ENCODE measurements around the gene PTS.
A peak's percentile ranks its signal among the peaks of the same experiment; 100 is the strongest.

PTS gene

DNA sequence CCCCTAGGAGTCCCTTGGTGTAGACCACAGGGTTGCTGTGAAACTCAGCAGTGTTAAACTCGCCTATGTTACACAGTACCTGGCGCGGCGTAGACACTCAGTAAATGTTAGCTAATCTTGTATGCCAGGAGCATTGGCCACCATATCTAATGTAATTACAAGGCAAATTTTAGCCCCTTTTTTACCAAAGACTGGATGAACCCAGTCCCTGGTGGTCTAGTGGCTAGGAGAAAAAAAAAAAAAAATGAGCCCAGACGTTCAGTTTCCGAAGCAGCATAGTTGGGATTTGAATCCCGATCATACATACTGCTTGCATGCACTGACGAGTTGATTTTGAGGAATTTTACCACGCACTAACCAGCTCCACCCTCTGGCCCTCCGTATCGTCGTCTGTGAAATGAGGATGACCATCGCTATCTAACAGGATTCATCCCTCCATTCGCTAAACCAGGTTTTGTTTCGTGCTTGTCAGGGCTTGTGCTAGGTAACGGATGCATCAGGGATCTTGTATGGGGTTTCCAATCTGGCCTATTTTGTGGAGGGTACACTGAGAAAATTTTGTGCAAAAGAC, 688 bp downstream of the PTS start:
- Histone ChIP-seq H3K9me3 (no peaks in the 10 kb centered on the region), H3K36me3 (replicated peaks) (peaks cover 4% of the 10 kb centered on the region), H3K4me1 (peaks cover 8% of the 10 kb centered on the region; the same call in 1 of the 2 replicates), H3K4me3 (peak overlapping the region; percentile 68), H3K27me3 (ENCODE audit: low read depth) (no peaks in the 10 kb centered on the region; the same call in 1 of the 2 replicates)
- in situ Hi-C loops (cut with MboI; ENCODE audit: low sequenced_read_pairs): loop anchor here (10.0 kb wide), 1 partner anchor 1058 kb away; no protein-coding TSS in a partner anchor
- DNase-seq (ENCODE audit: low spot score in 2 of 2): no peak

DNA sequence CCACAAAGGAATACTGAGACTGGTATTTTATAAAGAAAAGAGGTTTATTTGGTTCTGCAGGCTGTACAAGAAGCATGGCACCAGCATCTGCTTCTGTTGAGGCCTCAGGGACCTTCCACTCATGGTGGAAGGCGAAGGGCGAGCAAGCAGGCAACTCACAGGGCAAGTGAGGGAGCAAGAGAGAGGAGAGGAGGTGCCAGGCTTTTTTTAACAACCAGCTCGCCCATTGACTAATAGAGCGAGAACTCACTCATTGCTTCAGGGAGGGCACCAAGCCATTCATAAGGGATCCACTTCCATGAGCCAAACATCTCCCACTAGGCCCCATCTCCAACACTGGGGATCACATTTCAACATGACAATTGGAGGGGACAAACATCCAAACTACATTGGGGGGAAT, 1.2 kb downstream of the PTS start:
- in situ Hi-C loops (cut with MboI; ENCODE audit: low sequenced_read_pairs): loop anchor here (10.0 kb wide), 1 partner anchor 1057 kb away; no protein-coding TSS in a partner anchor
- peaks cover 4% of the 10 kb centered on the region for H3K36me3 ChIP-seq (replicated peaks)

DNA sequence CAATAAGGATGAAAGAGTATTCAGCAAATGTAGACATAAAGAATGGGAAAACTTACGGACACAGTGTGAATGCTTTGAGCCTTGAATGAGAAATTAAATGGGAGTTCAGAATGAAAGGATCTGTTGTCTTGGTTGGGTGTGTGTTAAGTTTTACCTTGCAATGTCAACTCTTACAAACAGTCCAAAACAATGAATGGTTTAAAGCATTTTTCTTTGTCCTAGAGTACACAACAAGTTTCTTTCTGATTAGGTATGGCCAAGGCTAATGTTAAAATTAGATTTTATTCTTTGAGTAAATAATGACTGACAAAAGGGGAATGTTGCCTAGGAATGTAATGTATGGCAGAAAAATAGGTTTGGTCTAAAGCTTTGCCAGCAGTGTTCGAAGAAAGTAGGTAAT, 2.5 kb downstream of the PTS start:
- Histone ChIP-seq H3K27me3 (ENCODE audit: low read depth) (no peaks in the 10 kb centered on the region; the same call in 1 of the 2 replicates), H3K9me3 (no peaks in the 10 kb centered on the region), H3K4me3 (no peak overlapping the region), H3K4me1 (peaks cover 15% of the 10 kb centered on the region), H3K36me3 (replicated peaks) (peaks cover 8% of the 10 kb centered on the region)
- DNase-seq (ENCODE audit: low spot score in 2 of 2): peak in 1 of 2 experiments; percentile 3
- in situ Hi-C loops (cut with MboI; ENCODE audit: low sequenced_read_pairs): loop anchor here (10.0 kb wide), 1 partner anchor 1056 kb away; no protein-coding TSS in a partner anchor

More for the DNA sequence above, 1.2 kb downstream of the PTS start:
- no peaks in the 10 kb centered on the region for H3K9me3 ChIP-seq
- no peak for DNase-seq (ENCODE audit: low spot score in 2 of 2)
- H3K27me3 ChIP-seq (ENCODE audit: low read depth): no peaks in the 10 kb centered on the region; the same call in 1 of the 2 replicates
- peak overlapping the region; percentile 68 for H3K4me3 ChIP-seq
- H3K4me1 ChIP-seq: peaks cover 9% of the 10 kb centered on the region

DNA sequence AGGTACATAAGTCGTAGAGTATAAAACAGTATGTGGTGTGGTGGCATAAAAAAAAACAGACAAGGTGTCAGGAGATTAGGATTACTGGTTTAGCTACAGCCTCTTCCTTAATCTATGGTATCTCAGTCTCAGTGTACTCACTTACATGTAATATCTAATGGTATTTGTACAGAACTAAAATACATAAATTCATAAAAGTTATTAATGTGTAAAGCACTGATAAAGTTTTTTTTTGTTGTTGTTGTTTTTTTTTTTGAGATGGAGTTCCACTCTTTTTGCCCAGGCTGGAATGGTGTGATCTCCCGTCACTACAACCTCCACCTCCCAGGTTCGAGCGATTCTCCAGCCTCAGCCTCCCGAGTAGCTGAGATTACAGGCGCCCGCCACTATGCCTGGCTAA, 2.9 kb downstream of the PTS start:
- no peak for DNase-seq (ENCODE audit: low spot score in 2 of 2)
- Histone ChIP-seq H3K9me3 (no peaks in the 10 kb centered on the region), H3K27me3 (ENCODE audit: low read depth) (no peaks in the 10 kb centered on the region), H3K4me3 (no peak overlapping the region), H3K36me3 (replicated peaks) (peaks cover 8% of the 10 kb centered on the region), H3K4me1 (peaks cover 15% of the 10 kb centered on the region)
- in situ Hi-C loops (cut with MboI; ENCODE audit: low sequenced_read_pairs): loop anchor here (10.0 kb wide), 1 partner anchor 1056 kb away; no protein-coding TSS in a partner anchor

DNA sequence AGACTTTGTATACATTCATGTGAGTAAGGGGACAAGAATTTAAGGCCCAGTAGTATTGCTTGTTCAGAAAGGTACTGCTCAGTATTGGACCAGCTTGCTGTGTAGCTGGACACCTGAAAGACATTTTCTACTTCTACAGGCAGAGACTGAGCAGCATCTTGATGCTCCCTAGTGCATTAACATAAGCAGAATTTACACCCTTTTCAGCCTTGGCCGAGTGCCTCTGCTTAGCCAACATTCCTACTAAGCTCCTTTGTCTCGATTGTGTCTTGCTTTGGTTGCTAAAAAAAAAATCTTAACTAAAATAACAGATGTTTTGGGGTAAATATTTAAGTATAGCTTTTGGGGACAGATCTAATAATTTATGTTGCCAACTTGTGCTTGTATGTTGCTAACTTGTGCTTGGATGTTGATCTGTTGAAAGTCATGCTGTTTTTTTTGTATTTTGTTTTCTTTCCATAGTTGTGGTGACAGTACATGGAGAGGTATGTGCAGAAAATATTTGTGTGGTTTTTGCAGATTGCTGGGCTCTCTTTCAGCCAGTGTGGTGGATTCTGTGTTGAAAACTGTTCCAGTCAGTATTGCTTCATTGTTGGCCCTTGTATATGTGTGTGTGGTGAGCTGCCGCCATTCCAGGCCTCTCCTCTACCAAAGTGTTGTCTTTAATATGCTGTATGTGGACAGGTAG, 3.7 kb downstream of the PTS start:
- no peak for DNase-seq (ENCODE audit: low spot score in 2 of 2)
- H3K36me3 ChIP-seq (replicated peaks): peaks cover 8% of the 10 kb centered on the region

DNA sequence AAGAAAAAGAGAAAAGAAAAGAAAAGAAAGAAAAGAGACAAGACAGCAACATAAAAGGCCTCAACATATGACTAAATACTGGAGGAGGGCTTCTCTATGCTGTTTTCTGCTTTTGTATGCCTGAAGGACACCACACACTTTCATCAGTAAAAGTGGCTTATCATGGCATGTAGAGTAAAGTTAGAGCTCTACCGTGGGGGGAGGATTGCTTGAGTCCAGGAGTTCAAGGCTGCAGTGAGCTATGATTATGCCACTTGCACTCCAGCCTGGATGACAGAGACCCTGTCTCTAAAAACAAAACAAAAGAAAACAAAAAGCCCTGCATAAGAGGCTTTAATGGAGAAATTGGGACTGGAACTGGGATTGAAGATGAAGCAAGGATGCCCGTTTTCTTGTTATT, 5.7 kb downstream of the PTS start:
- peaks cover 22% of the 10 kb centered on the region for H3K36me3 ChIP-seq (replicated peaks)
- DNase-seq (ENCODE audit: low spot score in 2 of 2): no peak
- no peaks in the 10 kb centered on the region for H3K9me3 ChIP-seq
- H3K4me3 ChIP-seq: no peak overlapping the region
- no peaks in the 10 kb centered on the region for H3K27me3 ChIP-seq (ENCODE audit: low read depth)
- in situ Hi-C loops (cut with MboI; ENCODE audit: low sequenced_read_pairs): no loop called here
- peaks cover 15% of the 10 kb centered on the region for H3K4me1 ChIP-seq

More for the DNA sequence above, 3.7 kb downstream of the PTS start:
- H3K4me3 ChIP-seq: no peak overlapping the region
- in situ Hi-C loops (cut with MboI; ENCODE audit: low sequenced_read_pairs): loop anchor here (10.0 kb wide), 1 partner anchor 1055 kb away; no protein-coding TSS in a partner anchor
- no peaks in the 10 kb centered on the region for H3K27me3 ChIP-seq (ENCODE audit: low read depth)
- peaks cover 15% of the 10 kb centered on the region for H3K4me1 ChIP-seq
- no peaks in the 10 kb centered on the region for H3K9me3 ChIP-seq

DNA sequence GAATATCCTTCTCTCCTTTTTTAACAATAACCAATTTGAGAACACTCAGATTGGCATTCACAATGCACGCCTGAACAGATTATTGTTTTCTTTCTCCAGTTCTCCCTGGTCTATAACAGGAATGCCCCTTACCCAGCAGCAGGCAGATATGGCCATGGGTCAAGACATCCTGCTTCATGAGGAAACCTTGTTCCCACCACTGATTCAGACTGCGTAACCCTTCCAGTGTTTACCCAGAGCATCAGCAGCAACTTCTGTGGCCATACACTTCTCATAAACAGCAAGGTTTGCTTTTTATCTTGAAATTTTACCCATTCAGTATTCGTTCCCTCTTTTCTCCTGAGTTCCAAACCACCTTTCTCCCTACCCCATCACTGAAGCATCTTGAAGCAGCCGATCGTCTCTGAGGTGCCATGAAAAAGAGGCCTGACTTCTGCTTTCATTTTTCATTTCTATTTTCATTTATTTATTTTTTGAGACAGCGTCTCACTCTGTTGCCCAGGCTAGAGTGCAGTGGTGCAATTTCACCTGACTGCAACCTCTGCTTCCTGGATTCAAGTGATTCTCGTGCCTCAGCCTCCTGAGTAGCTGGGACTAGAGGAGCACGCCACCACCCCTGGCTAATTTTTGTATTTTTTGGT, 9.6 kb downstream of the PTS start:
- DNase-seq (ENCODE audit: low spot score in 2 of 2): no peak
- Histone ChIP-seq H3K36me3 (replicated peaks) (peaks cover 27% of the 10 kb centered on the region), H3K9me3 (no peaks in the 10 kb centered on the region), H3K4me3 (no peak overlapping the region), H3K27me3 (ENCODE audit: low read depth) (no peaks in the 10 kb centered on the region), H3K4me1 (peaks cover 7% of the 10 kb centered on the region)
- in situ Hi-C loops (cut with MboI; ENCODE audit: low sequenced_read_pairs): no loop called here

DNA sequence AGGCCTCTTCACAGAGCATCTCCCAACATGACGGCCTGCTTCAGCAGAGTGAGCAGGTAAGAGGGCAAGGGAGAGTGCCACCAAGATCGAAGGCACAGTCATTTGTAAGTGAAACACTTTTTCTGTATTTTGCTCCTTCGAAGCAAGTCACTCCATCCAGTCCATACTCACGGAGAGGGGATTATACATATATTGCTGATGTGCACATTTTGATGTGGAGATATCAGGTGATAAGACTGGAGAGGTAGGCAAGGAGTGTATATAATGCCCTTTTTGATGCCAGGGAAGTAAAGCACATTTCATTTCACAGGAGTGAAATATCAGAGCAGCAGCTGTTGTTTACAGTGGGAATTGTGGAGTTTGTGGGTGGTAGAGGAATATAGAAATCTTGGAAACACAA, 11.2 kb downstream of the PTS start:
- no peak for DNase-seq (ENCODE audit: low spot score in 2 of 2)
- H3K27me3 ChIP-seq (ENCODE audit: low read depth): no peaks in the 10 kb centered on the region
- peaks cover 6% of the 10 kb centered on the region for H3K4me1 ChIP-seq
- H3K36me3 ChIP-seq (replicated peaks): peaks cover 27% of the 10 kb centered on the region
- H3K9me3 ChIP-seq: no peaks in the 10 kb centered on the region
- H3K4me3 ChIP-seq: no peak overlapping the region
- in situ Hi-C loops (cut with MboI; ENCODE audit: low sequenced_read_pairs): no loop called here

DNA sequence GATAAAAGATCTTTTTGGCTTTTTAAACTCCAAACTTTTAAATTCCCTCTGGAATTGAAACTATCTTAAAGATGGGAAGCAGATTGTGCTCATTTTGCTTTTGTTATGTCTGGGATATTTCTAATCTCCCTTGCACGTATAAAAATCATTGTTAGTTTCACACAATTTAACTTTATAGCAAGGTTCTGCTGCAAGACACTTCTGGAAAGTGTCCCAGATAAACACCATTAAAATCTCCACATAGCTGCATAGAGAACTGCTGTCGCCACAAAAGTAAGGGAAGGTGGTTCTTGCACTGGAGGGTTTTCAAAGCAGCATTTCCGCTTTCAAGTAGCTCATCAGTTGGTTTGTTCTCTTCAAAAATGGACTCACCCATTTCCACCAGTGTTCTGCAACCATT, 11.8 kb downstream of the PTS start:
- Histone ChIP-seq H3K36me3 (replicated peaks) (peaks cover 24% of the 10 kb centered on the region), H3K27me3 (ENCODE audit: low read depth) (no peaks in the 10 kb centered on the region), H3K4me1 (peaks cover under 1% of the 10 kb centered on the region; the same call in 1 of the 2 replicates), H3K9me3 (no peaks in the 10 kb centered on the region), H3K4me3 (no peak overlapping the region)
- no peak for DNase-seq (ENCODE audit: low spot score in 2 of 2)
- in situ Hi-C loops (cut with MboI; ENCODE audit: low sequenced_read_pairs): no loop called here

DNA sequence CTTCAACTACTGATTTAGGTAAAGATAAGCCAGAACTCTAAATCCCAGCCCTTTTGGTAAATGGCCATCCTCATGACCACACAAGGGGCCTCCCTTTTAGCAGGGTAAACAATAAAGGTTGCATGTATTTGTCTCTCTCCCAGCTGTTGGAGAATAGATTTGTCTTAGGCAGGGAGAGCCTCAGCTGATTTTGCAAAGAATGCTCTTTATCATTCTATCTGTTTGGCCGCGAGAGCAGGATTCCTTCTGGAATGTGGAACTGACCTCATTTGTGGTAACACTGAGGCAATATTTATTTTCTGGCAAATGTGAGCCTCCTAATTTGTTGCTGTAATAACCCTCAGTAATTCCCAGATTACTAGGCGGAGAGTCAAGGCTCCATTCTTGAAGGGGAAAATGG, 15.3 kb downstream of the PTS start:
- no peaks in the 10 kb centered on the region for H3K9me3 ChIP-seq
- in situ Hi-C loops (cut with MboI; ENCODE audit: low sequenced_read_pairs): no loop called here
- no peaks in the 10 kb centered on the region for H3K4me1 ChIP-seq
- no peak overlapping the region for H3K4me3 ChIP-seq
- DNase-seq (ENCODE audit: low spot score in 2 of 2): no peak
- H3K27me3 ChIP-seq (ENCODE audit: low read depth): no peaks in the 10 kb centered on the region
- H3K36me3 ChIP-seq (replicated peaks): peaks cover 14% of the 10 kb centered on the region

DNA sequence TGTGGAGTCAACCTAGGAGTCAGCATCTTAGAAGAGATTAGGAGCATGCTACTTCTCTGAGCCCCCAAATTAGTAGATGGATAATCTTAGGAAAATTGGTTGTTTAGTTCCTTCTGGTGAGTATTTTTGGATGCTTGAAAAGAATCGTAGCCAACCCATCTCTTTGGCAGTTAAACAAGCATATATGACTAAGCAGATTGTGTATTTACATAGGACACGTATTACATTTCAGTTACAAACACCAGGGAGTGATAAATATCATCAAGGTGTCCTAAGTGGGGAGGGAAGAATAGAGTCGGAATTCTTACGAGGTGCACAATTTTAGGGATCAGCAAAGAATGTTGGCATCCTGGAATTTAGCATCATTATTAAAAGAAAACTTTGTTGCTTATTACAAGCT, 21.0 kb downstream of the PTS start:
- in situ Hi-C loops (cut with MboI; ENCODE audit: low sequenced_read_pairs): no loop called here
- Histone ChIP-seq H3K4me3 (no peak overlapping the region), H3K4me1 (no peaks in the 10 kb centered on the region), H3K9me3 (no peaks in the 10 kb centered on the region), H3K27me3 (ENCODE audit: low read depth) (no peaks in the 10 kb centered on the region), H3K36me3 (replicated peaks) (no peaks in the 10 kb centered on the region)
- DNase-seq (ENCODE audit: low spot score in 2 of 2): no peak

DNA sequence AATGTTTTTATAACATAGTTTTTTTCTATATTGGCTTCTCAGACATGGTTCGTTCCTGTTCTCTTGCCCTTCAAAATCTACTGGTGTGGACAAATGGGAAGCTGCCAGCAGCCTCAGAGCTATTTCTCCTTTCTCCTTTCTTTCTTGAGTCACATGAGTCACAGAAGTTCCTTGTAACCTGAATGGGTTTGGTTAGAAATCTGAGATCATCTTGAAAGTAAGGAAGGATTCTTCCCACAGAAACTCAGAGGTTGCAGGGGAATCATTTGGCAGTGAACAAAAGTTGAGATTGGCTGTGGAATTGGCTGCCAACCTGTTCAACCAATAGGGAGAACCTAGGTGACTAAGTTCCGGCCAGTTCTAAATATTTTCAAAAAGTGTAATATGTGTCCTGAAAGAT, 22.0 kb downstream of the PTS start:
- Histone ChIP-seq H3K4me3 (no peak overlapping the region), H3K9me3 (no peaks in the 10 kb centered on the region), H3K4me1 (no peaks in the 10 kb centered on the region), H3K36me3 (replicated peaks) (no peaks in the 10 kb centered on the region), H3K27me3 (ENCODE audit: low read depth) (no peaks in the 10 kb centered on the region)
- DNase-seq (ENCODE audit: low spot score in 2 of 2): no peak
- in situ Hi-C loops (cut with MboI; ENCODE audit: low sequenced_read_pairs): no loop called here

DNA sequence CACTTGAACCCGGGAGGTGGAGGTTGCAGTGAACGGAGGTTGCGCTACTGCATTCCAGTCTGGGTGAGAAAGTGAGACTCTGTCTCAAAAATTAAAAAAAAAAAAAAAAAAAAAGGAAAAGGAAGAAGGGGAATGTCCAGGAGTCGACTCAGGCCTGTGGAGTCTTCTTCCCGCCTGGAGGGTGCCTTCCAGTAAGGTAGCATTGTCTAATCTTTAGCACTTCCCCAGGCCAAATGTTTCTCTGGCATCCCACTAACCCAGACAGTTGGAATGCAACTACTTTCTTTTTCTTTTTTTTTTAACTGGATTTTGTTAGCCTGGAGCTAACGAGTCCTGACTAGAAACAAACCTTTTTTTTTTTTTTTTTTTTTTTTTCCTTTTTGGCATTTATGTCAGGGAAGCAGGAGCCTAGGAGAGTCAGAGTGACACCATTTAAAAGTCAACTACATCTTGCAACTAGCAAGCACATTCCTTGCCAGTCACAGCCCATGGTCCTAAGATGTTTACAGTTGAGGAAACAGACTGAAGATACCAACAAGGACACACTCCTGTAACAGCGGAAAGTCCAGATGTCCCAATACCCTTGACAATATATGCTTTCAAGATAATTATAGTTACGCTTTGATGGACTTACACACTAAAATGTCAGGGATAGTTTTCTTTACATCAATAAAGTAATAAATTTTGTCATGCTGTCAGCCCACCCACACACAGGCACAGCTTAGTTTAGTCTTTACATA, 23.8 kb downstream of the PTS start:
- no peaks in the 10 kb centered on the region for H3K36me3 ChIP-seq (replicated peaks)
- H3K4me3 ChIP-seq: no peak overlapping the region
- no peaks in the 10 kb centered on the region for H3K9me3 ChIP-seq
- DNase-seq (ENCODE audit: low spot score in 2 of 2): no peak
- in situ Hi-C loops (cut with MboI; ENCODE audit: low sequenced_read_pairs): no loop called here
- H3K27me3 ChIP-seq (ENCODE audit: low read depth): no peaks in the 10 kb centered on the region
- H3K4me1 ChIP-seq: no peaks in the 10 kb centered on the region

Data from HAP-1 (cell line).